GM12878 (cell line): Measurements from ENCODE around the gene CXXC1. TPM values are rescaled to one million over a fixed set of nuclear protein-coding genes. Genes with fewer than 3 reads are reported as not detected.

ENCODE experiments used
- ATAC-seq: fragments of 200-7000 bp; cut with Tn5 transposase; 3 replicates; pipeline ENCODE4 v1.9.1; 2020; ENCODE audit warnings: mild to moderate bottlenecking, moderate library complexity
- BruUV-seq: library from RNA; stranded (reverse); fragments of 400-500 nt; replicated peaks from 2 replicates; lab custom pipeline; 2021; lab: Mats Ljungman, UMichigan
- CTCF ChIA-PET: fragments of 300-600 bp; sonication (Branson Sonifier 250); formaldehyde crosslinking; extraction: SDS; loops from one replicate; lab custom pipeline; 2021; ENCODE audit warnings: inconsistent platforms; lab: Yijun Ruan, JAX
- POLR2A ChIA-PET: fragments of 350-600 bp; formaldehyde crosslinking; extraction: SDS; loops from one replicate; lab custom pipeline; 2021; ENCODE audit warnings: inconsistent platforms; lab: Charles Lee
- RAD21 ChIA-PET: fragments of 300-600 bp; sonication (Branson Sonifier 250); formaldehyde crosslinking; loops from one replicate; lab custom pipeline; 2023; ENCODE audit warnings: antibody characterized with exemption; ENCODE audit not compliant: unreplicated experiment; lab: Charles Lee
- SMC1A ChIA-PET: fragments of 300-600 bp; sonication (Branson Sonifier 250); formaldehyde crosslinking; loops from one replicate; lab custom pipeline; 2023; ENCODE audit not compliant: unreplicated experiment, uncharacterized antibody; lab: Charles Lee
- DNase-seq: peaks from one replicate; pipeline ENCODE4 v3.0.0-alpha.2; 2011; ENCODE audit warnings: low read depth, low spot score
- FAIRE-seq: peaks from 3 replicates; lab custom pipeline; 2011; peaks lifted over from hg19 to GRCh38; lab: Jason Lieb, UNC
- H2AFZ ChIP-seq: 2 replicates; pipeline ENCODE4 v1.6.0; 2011; ENCODE audit warnings: low read depth, low read length, control low read depth; ENCODE audit not compliant: control insufficient read depth
- H3K27ac ChIP-seq: 2 replicates; pipeline ENCODE4 v1.5.1; 2011; ENCODE audit warnings: control low read depth; ENCODE audit not compliant: control insufficient read depth, insufficient read depth
- H3K27me3 ChIP-seq, 2 experiments: replicated peaks in 1 of 2; 2 replicates each; pipeline versions ENCODE4 v1.6.0 to v1.6.1; 2011; ENCODE audit warnings: low read length in 1 of 2; ENCODE audit not compliant: control insufficient read depth in 2 of 2, insufficient read depth in 2 of 2
- H3K36me3 ChIP-seq, 2 experiments: 2 replicates each; pipeline ENCODE4 v1.5.1; 2011; ENCODE audit warnings: low read length in 1 of 2; ENCODE audit not compliant: control insufficient read depth in 2 of 2, insufficient read depth in 2 of 2
- H3K4me1 ChIP-seq: 2 replicates; pipeline ENCODE4 v1.6.1; 2011; ENCODE audit warnings: mild to moderate bottlenecking, low read length, moderate library complexity, mixed read lengths; ENCODE audit not compliant: control insufficient read depth, insufficient read depth
- H3K4me2 ChIP-seq: 2 replicates; pipeline ENCODE4 v1.6.0; 2011; ENCODE audit warnings: control low read depth; ENCODE audit not compliant: control insufficient read depth, insufficient read depth
- H3K4me3 ChIP-seq: fragments of 200-600 bp; sonication (generic); 2 replicates; pipeline ENCODE4 v1.5.1; 2016
- H3K79me2 ChIP-seq: 2 replicates; pipeline ENCODE4 v1.6.0; 2011; ENCODE audit warnings: low read length; ENCODE audit not compliant: control insufficient read depth, insufficient read depth
- H3K9ac ChIP-seq: 2 replicates; pipeline ENCODE4 v1.8.0; 2011; ENCODE audit warnings: low read length, control low read depth, mixed read lengths; ENCODE audit not compliant: control insufficient read depth, insufficient read depth
- H3K9me3 ChIP-seq: replicated peaks from 3 replicates; pipeline ENCODE4 v1.5.1; 2011; ENCODE audit warnings: mild to moderate bottlenecking, low read length; ENCODE audit not compliant: control insufficient read depth, insufficient read depth
- H4K20me1 ChIP-seq: 2 replicates; pipeline ENCODE4 v1.6.0; 2011; ENCODE audit not compliant: control insufficient read depth, insufficient read depth
- BCLAF1 ChIP-seq: fragments of 450-650 bp; IDR thresholded peaks from 2 replicates; pipeline ENCODE4 v1.6.1; 2017; ENCODE audit warnings: antibody characterized with exemption, mild to moderate bottlenecking, moderate library complexity
- CEBPZ ChIP-seq: fragments of 150-350 bp; IDR thresholded peaks from 2 replicates; pipeline ENCODE4 v1.6.1; 2016; ENCODE audit warnings: low read depth, low read length
- CHD2 ChIP-seq: IDR thresholded peaks from 2 replicates; pipeline ENCODE4 v1.6.1; 2011; ENCODE audit warnings: low read depth, low read length, improper control_type of control experiment, borderline replicate concordance
- FOXK2 ChIP-seq: fragments of 450-650 bp; IDR thresholded peaks from 2 replicates; pipeline ENCODE4 v1.6.1; 2017; ENCODE audit warnings: mild to moderate bottlenecking, moderate library complexity
- HDGF ChIP-seq: fragments of 450-650 bp; IDR thresholded peaks from 2 replicates; pipeline ENCODE4 v1.6.1; 2016; ENCODE audit warnings: antibody characterized with exemption
- NFYA ChIP-seq: IDR thresholded peaks from 2 replicates; pipeline ENCODE4 v1.6.1; 2011; ENCODE audit warnings: low read depth, mild to moderate bottlenecking, low read length, improper control_type of control experiment, borderline replicate concordance
- RB1 ChIP-seq: fragments of 450-650 bp; formaldehyde crosslinking; IDR thresholded peaks from 2 replicates; pipeline ENCODE4 v1.6.1; 2017; ENCODE audit warnings: mild to moderate bottlenecking, borderline replicate concordance
- YY1 ChIP-seq: IDR thresholded peaks from 2 replicates; pipeline ENCODE4 v1.6.1; 2011; ENCODE audit warnings: low read depth, mild to moderate bottlenecking, low read length
- WGBS: methylation state at CpG from one replicate; pipeline ENCODE4 v1.1.6; 2016; ENCODE audit warnings: low lambda C conversion rate; ENCODE audit not compliant: insufficient replicate concordance, insufficient coverage; ENCODE audit errors: missing lambda C conversion rate; 5-methylcytosine and 5-hydroxymethylcytosine counted together
- in situ Hi-C: fragments of 300-500 bp; cut with MboI; formaldehyde crosslinking; loops from 9 replicates; pipeline ENCODE4 v1.14.3; 2018; ENCODE audit warnings: mixed read lengths
- intact Hi-C: fragments of 100-400 bp; cut with micrococcal nuclease; formaldehyde crosslinking; loops from one replicate; pipeline ENCODE4 v1.14.2; 2022; ENCODE audit not compliant: unreplicated experiment
- polyA plus RNA-seq, 11 experiments: library from polyadenylated mRNA; depleted of rRNA in 4 of 11; unstranded in 6 of 11; stranded (reverse) in 5 of 11; fragments of >200 nt; fragmentation: Nextera tagmentation in 4 of 11; fragmentation: Illumina TruSeq in 1 of 11; extraction: Ambion mirVana in 4 of 11; extraction: Trizol in 1 of 11; gene quantifications; 1 replicate in 1 of 11; 2 replicates in 10 of 11; pipeline versions ENCODE4 v1.2.1 to v1.2.3, GENCODE V29; 2011 to 2016; ENCODE audit warnings: inconsistent platforms in 2 of 11, missing spikeins in 2 of 11, low read depth in 1 of 11
- total RNA-seq, 4 experiments: library from RNA; depleted of rRNA in 3 of 4; stranded (reverse); fragments of >200 nt in 3 of 4; fragmentation: Illumina TruSeq in 1 of 4; extraction: Trizol in 1 of 4; gene quantifications; 2 replicates each; pipeline versions ENCODE4 v1.2.1 to v1.2.3, GENCODE V29; 2013 to 2021

The CXXC1 gene
- total and polyA plus RNA-seq, 10 of the 15 experiments (the other 5 are each of a cell fraction or from before 2014, with no cell fraction given) = 9.2 to 180 (median 93.8) TPM

DNA sequence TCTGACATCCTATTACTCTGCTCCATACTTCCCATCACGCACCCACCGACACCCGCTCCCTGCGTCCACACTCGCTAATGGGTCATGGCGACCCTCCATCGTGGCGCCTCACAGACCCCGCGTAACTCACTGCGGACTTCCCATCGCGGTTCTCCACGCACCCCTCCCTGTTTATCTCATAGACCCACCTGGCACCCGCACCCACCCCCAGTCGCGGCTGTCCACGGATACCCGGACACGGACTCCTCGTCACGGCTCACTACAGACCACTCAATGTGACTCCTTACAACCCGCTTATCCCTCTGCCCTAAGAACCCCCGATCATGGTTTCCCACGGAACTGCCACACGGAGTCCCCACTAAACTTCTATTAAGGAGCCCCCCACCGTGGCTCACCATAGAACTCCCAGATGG, 458 bp downstream of the CXXC1 start:
- CTCF ChIA-PET = no interaction called here
- in situ Hi-C loops (loop anchor here (10.0 to 25.0 kb wide), 3 partner anchors 68 to 1475 kb away; no protein-coding TSS in a partner anchor), intact Hi-C loops (loop anchor here (1.0 to 10.0 kb wide), 3 partner anchors 28 to 1332 kb away; partner anchors contain the start of gene SMAD7)
- H3K27ac ChIP-seq = peak overlapping the region; percentile 73
- BruUV-seq = no TSS peak
- H3K27me3 ChIP-seq = no peaks in the 10 kb centered on the region
- RAD21 ChIA-PET = no interaction called here
- TF ChIP-seq FOXK2 = no peak
- TF ChIP-seq YY1 = 0 out of 2 replicates have a peak, but pooled peaks have one; percentile 1
- TF ChIP-seq, all 136 proteins: peak for 1
- Histone ChIP-seq H3K9me3 (no peaks in the 10 kb centered on the region), H3K4me1 (peaks cover 11% of the 10 kb centered on the region), H3K4me3 (peak overlapping the region; percentile 97), H3K4me2 (peak overlapping the region; percentile 86; the same call in 1 of the 2 replicates), H3K9ac (peak overlapping the region; percentile 59), H2AFZ (peak overlapping the region; percentile 90), H3K79me2 (peaks cover 23% of the 10 kb centered on the region), H4K20me1 (no peaks in the 10 kb centered on the region), H3K36me3 (peaks cover 15 to 34% of the 10 kb centered on the region in 2 experiments; a peak in 3 of 4 replicates)
- DNase-seq (no peak), FAIRE-seq (no peak), ATAC-seq (peak; percentile 7)
- WGBS = under 1% methylated on average over 27 of the region's 27 CpGs
- POLR2A ChIA-PET = no interaction called here
- SMC1A ChIA-PET = no interaction called here

DNA sequence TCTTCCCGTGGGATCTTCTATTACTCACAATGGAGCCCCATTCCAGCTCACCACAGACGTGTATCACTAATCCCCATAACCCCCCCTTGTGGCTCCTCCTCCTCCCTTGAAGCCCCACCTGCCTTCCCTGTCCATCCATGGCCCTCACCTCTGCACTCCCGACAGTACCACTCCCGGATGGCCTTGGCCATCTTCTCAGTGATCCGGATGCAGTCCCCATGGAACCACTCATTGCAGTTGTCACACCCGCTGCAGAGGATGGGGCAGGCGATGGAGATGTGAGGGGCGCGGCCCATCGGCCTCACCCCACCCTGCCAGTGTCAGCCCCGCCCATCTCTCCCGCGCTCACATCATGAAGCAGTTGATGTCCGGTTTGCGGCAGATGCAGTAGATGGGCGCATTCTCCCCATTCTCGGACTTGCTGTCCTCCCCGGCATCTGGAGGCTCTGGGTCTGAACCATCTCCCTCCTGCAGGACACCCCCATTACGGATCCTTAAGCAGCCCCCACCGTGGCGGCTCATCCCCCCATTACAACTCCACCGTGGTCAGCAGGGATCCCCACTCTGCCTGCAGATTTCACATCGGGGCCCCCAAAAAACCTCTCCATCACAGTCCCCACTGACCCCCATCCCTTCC, 983 bp downstream of the CXXC1 start:
- in situ Hi-C loops (loop anchor here (10.0 to 25.0 kb wide), 3 partner anchors 68 to 1474 kb away; no protein-coding TSS in a partner anchor), intact Hi-C loops (loop anchor here (1.0 to 10.0 kb wide), 3 partner anchors 28 to 1332 kb away; partner anchors contain the start of gene SMAD7)
- BruUV-seq = no TSS peak
- Histone ChIP-seq H3K27me3 (no peaks in the 10 kb centered on the region), H4K20me1 (no peaks in the 10 kb centered on the region), H3K4me2 (peak overlapping the region; percentile 86), H3K9me3 (no peaks in the 10 kb centered on the region), H3K27ac (peak overlapping the region; percentile 73), H3K4me3 (peak overlapping the region; percentile 97), H3K79me2 (peaks cover 23% of the 10 kb centered on the region), H3K36me3 (peaks cover 15 to 34% of the 10 kb centered on the region in 2 experiments; a peak in 3 of 4 replicates), H3K4me1 (peaks cover 13% of the 10 kb centered on the region), H3K9ac (peak overlapping the region; percentile 59), H2AFZ (no peak overlapping the region)
- 3% methylated on average over 22 of the region's 23 CpGs for WGBS
- ChIA-PET CTCF (interaction anchor here (0.9 kb wide), 1 partner anchor 70 kb away, joined by 7 read pairs; no protein-coding TSS in a partner anchor), SMC1A (interaction anchor here (1.0 kb wide), 1 partner anchor 71 kb away, joined by 4 read pairs; no protein-coding TSS in a partner anchor), POLR2A (no interaction called here), RAD21 (no interaction called here)
- no peak for ATAC-seq
- no peak for FAIRE-seq
- DNase-seq = no peak
- TF ChIP-seq NFYA (no peak), CHD2 (no peak), RB1 (no peak), CEBPZ (no peak), HDGF (no peak), BCLAF1 (no peak)
